ENCODE measurements around the gene BLVRA.

GRCh38 chr7:43782768-43783555 is 24.5 kb downstream of the BLVRA start:
- TF ChIP-seq, protein P1, sequence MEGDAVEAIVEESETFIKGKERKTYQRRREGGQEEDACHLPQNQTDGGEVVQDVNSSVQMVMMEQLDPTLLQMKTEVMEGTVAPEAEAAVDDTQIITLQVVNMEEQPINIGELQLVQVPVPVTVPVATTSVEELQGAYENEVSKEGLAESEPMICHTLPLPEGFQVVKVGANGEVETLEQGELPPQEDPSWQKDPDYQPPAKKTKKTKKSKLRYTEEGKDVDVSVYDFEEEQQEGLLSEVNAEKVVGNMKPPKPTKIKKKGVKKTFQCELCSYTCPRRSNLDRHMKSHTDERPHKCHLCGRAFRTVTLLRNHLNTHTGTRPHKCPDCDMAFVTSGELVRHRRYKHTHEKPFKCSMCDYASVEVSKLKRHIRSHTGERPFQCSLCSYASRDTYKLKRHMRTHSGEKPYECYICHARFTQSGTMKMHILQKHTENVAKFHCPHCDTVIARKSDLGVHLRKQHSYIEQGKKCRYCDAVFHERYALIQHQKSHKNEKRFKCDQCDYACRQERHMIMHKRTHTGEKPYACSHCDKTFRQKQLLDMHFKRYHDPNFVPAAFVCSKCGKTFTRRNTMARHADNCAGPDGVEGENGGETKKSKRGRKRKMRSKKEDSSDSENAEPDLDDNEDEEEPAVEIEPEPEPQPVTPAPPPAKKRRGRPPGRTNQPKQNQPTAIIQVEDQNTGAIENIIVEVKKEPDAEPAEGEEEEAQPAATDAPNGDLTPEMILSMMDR (IDR thresholded peaks at IDR 0.05 in 8 of 11, conservative IDR thresholded peaks at IDR 0.05 in 3 of 11) = no peak
- TF ChIP-seq POLR2A (IDR thresholded peaks at IDR 0.05) = no peak

All from spleen (tissue), 7 donors.